ENCODE data around the gene EPHB1. TPM values are rescaled to one million over a fixed set of nuclear protein-coding genes. Genes with fewer than 3 reads are reported as not detected.

EPHB1 gene
- total RNA-seq, 1 experiment from 2014 or later, result 0.86 TPM

DNA sequence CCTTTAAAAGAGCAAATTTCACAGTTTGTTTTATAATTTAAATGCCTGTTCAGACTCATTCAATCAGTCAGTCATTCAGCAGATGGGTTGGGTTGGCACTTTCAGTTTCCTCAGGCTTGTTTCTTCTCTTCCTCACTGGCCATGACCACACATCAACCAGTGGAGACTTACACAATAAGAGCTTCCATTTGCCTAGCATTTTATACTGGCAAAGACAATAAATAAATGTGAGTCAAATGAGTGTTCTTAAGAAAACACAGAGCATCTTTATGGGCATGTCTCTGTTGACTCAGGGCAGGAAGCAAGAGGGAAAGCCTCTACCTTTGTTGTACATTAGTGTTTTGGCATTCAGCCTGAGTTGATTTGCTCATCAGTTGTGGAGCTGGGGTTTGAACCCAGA lies 122.6 kb downstream of the EPHB1 start:
- ChIA-PET RAD21 (ENCODE audit: low non-redundant PET in 1 of 2, low total read pairs in 2 of 2, uncharacterized antibody in 2 of 2, unreplicated experiment in 2 of 2) (no interaction called here), CTCF (no interaction called here), POLR2A (no interaction called here)
- Histone ChIP-seq H4K20me1 (ENCODE audit: insufficient read depth) (no peaks in the 10 kb centered on the region), H3K4me2 (ENCODE audit: low read length) (no peak overlapping the region), H3K79me2 (ENCODE audit: insufficient read depth, low read length) (no peaks in the 10 kb centered on the region), H3K4me1 (ENCODE audit: control insufficient read depth in 1 of 2, insufficient read depth in 2 of 2, low read length in 2 of 2) (no peaks in the 10 kb centered on the region), H3K27me3 (ENCODE audit: insufficient read depth, low read length) (peaks cover 31% of the 10 kb centered on the region), H3K9me3 (ENCODE audit: control insufficient read depth in 1 of 2, insufficient read depth in 1 of 2, low read depth in 1 of 2, low read length in 2 of 2) (no peaks in the 10 kb centered on the region), H3K9ac (ENCODE audit: low read length) (no peak overlapping the region), H3K9me2 (ENCODE audit: insufficient read depth) (no peaks in the 10 kb centered on the region), H3K27ac (ENCODE audit: low read depth, low read length) (no peak overlapping the region), H2AFZ (ENCODE audit: low read depth, low read length, poor library complexity, severe bottlenecking) (no peak overlapping the region), H3K36me3 (ENCODE audit: control insufficient read depth in 1 of 2, insufficient read depth in 2 of 2, low read length in 2 of 2) (no peaks in the 10 kb centered on the region), H3K4me3 (replicated peaks in 1 of 2; ENCODE audit: low read depth in 1 of 2, low read length in 2 of 2) (no peak overlapping the region)
- TF ChIP-seq ZFX (IDR thresholded peaks at IDR 0.05) (no peak), JUND (IDR thresholded peaks at IDR 0.05) (no peak), CBX3 (IDR thresholded peaks at IDR 0.05; ENCODE audit: low read depth) (no peak), EZH2phosphoT487 (IDR thresholded peaks at IDR 0.05; ENCODE audit: borderline replicate concordance) (no peak), POLR2A (IDR thresholded peaks at IDR 0.05; ENCODE audit: borderline replicate concordance, extremely low read depth, insufficient read depth, insufficient read length) (no peak), FOSL1 (IDR thresholded peaks at IDR 0.05; ENCODE audit: low read depth) (no peak), SP1 (IDR thresholded peaks at IDR 0.05; ENCODE audit: low read depth) (no peak), SIN3A (IDR thresholded peaks at IDR 0.05; ENCODE audit: low read depth) (no peak), RAD21 (IDR thresholded peaks at IDR 0.05; ENCODE audit: low read depth) (no peak), ZNF274 (IDR thresholded peaks at IDR 0.05; ENCODE audit: low read depth, low read length) (no peak), ELF1 (IDR thresholded peaks at IDR 0.05; ENCODE audit: borderline replicate concordance, low read depth) (no peak), TCF7L2 (IDR thresholded peaks at IDR 0.05; ENCODE audit: borderline replicate concordance, extremely low read depth, insufficient read depth, insufficient read length) (no peak), YY1 (IDR thresholded peaks at IDR 0.05; ENCODE audit: extremely low read depth, insufficient replicate concordance, low read depth, low read length) (no peak), EZH2 (IDR thresholded peaks at IDR 0.05) (no peak), EGR1 (IDR thresholded peaks at IDR 0.05; ENCODE audit: low read depth) (no peak)
- TF ChIP-seq, protein P1, sequence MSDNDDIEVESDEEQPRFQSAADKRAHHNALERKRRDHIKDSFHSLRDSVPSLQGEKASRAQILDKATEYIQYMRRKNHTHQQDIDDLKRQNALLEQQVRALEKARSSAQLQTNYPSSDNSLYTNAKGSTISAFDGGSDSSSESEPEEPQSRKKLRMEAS (IDR thresholded peaks at IDR 0.05), result no peak
- TF ChIP-seq, protein P2, sequence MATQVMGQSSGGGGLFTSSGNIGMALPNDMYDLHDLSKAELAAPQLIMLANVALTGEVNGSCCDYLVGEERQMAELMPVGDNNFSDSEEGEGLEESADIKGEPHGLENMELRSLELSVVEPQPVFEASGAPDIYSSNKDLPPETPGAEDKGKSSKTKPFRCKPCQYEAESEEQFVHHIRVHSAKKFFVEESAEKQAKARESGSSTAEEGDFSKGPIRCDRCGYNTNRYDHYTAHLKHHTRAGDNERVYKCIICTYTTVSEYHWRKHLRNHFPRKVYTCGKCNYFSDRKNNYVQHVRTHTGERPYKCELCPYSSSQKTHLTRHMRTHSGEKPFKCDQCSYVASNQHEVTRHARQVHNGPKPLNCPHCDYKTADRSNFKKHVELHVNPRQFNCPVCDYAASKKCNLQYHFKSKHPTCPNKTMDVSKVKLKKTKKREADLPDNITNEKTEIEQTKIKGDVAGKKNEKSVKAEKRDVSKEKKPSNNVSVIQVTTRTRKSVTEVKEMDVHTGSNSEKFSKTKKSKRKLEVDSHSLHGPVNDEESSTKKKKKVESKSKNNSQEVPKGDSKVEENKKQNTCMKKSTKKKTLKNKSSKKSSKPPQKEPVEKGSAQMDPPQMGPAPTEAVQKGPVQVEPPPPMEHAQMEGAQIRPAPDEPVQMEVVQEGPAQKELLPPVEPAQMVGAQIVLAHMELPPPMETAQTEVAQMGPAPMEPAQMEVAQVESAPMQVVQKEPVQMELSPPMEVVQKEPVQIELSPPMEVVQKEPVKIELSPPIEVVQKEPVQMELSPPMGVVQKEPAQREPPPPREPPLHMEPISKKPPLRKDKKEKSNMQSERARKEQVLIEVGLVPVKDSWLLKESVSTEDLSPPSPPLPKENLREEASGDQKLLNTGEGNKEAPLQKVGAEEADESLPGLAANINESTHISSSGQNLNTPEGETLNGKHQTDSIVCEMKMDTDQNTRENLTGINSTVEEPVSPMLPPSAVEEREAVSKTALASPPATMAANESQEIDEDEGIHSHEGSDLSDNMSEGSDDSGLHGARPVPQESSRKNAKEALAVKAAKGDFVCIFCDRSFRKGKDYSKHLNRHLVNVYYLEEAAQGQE (IDR thresholded peaks at IDR 0.05; ENCODE audit: low read depth), result no peak
- TF ChIP-seq, protein P3, sequence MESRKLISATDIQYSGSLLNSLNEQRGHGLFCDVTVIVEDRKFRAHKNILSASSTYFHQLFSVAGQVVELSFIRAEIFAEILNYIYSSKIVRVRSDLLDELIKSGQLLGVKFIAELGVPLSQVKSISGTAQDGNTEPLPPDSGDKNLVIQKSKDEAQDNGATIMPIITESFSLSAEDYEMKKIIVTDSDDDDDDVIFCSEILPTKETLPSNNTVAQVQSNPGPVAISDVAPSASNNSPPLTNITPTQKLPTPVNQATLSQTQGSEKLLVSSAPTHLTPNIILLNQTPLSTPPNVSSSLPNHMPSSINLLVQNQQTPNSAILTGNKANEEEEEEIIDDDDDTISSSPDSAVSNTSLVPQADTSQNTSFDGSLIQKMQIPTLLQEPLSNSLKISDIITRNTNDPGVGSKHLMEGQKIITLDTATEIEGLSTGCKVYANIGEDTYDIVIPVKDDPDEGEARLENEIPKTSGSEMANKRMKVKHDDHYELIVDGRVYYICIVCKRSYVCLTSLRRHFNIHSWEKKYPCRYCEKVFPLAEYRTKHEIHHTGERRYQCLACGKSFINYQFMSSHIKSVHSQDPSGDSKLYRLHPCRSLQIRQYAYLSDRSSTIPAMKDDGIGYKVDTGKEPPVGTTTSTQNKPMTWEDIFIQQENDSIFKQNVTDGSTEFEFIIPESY (IDR thresholded peaks at IDR 0.05; ENCODE audit: extremely low read depth, insufficient replicate concordance, low read length), result no peak
- TF ChIP-seq, protein P4, sequence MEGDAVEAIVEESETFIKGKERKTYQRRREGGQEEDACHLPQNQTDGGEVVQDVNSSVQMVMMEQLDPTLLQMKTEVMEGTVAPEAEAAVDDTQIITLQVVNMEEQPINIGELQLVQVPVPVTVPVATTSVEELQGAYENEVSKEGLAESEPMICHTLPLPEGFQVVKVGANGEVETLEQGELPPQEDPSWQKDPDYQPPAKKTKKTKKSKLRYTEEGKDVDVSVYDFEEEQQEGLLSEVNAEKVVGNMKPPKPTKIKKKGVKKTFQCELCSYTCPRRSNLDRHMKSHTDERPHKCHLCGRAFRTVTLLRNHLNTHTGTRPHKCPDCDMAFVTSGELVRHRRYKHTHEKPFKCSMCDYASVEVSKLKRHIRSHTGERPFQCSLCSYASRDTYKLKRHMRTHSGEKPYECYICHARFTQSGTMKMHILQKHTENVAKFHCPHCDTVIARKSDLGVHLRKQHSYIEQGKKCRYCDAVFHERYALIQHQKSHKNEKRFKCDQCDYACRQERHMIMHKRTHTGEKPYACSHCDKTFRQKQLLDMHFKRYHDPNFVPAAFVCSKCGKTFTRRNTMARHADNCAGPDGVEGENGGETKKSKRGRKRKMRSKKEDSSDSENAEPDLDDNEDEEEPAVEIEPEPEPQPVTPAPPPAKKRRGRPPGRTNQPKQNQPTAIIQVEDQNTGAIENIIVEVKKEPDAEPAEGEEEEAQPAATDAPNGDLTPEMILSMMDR (IDR thresholded peaks at IDR 0.05 in 2 of 3, conservative IDR thresholded peaks at IDR 0.05 in 1 of 3; ENCODE audit: borderline replicate concordance in 1 of 3, insufficient read depth in 1 of 3, low read depth in 2 of 3, low read length in 2 of 3), result no peak
- no TSS peak for BruUV-seq (replicated peaks)
- ATAC-seq (no peak), DNase-seq (ENCODE audit: low read depth, low spot score) (no peak)
- intact Hi-C loops (cut with micrococcal nuclease), result no loop called here

All from HCT116 (cell line).